Measurements from ENCODE around the gene TTC6.

The TTC6 gene

GRCh38 chr14:37559386-37559785 is 36.0 kb upstream of the TTC6 start:
- TF ChIP-seq CTCF (IDR thresholded peaks at IDR 0.05; ENCODE audit: low read depth, low read length): no peak

GRCh38 chr14:37563189-37563588 is 32.2 kb upstream of the TTC6 start:
- no peak for TF ChIP-seq CTCF (IDR thresholded peaks at IDR 0.05; ENCODE audit: low read depth, low read length)
- no peak for DNase-seq (ENCODE audit: extremely low read depth, low read depth)

More at GRCh38 chr14:37559386-37559785, 36.0 kb upstream of the TTC6 start:
- no peak for DNase-seq (ENCODE audit: extremely low read depth, low read depth)

- no peak for DNase-seq (ENCODE audit: extremely low read depth, low read depth)
Measured at GRCh38 chr14:37565550-37565949, 29.9 kb upstream of the TTC6 start.

GRCh38 chr14:37566811-37567371 is 28.5 kb upstream of the TTC6 start:
- DNase-seq (ENCODE audit: extremely low read depth, low read depth): no peak
- TF ChIP-seq CTCF (IDR thresholded peaks at IDR 0.05; ENCODE audit: low read depth, low read length): no peak

More at GRCh38 chr14:37565550-37565949, 29.9 kb upstream of the TTC6 start:
- TF ChIP-seq CTCF (IDR thresholded peaks at IDR 0.05; ENCODE audit: low read depth, low read length): peak; percentile 12

GRCh38 chr14:37569729-37570128 is 25.7 kb upstream of the TTC6 start:
- no peak for DNase-seq (ENCODE audit: extremely low read depth, low read depth)
- no peak for TF ChIP-seq CTCF (IDR thresholded peaks at IDR 0.05; ENCODE audit: low read depth, low read length)

- no peak for DNase-seq (ENCODE audit: extremely low read depth, low read depth)
- no peak for TF ChIP-seq CTCF (IDR thresholded peaks at IDR 0.05; ENCODE audit: low read depth, low read length)
Measured at GRCh38 chr14:37571391-37571790, 24.0 kb upstream of the TTC6 start.

- DNase-seq (ENCODE audit: extremely low read depth, low read depth): no peak
- no peak for TF ChIP-seq CTCF (IDR thresholded peaks at IDR 0.05; ENCODE audit: low read depth, low read length)
Measured at GRCh38 chr14:37573356-37573755, 22.1 kb upstream of the TTC6 start.
